NT2/D1 (cell line): ENCODE results near the gene LRRC15.

Experiments
- SUZ12 ChIP-seq: IDR thresholded peaks from 2 replicates; pipeline ENCODE4 v1.6.1; 2011; ENCODE audit not compliant: insufficient read length, insufficient read depth; ENCODE audit errors: extremely low read depth
- YY1 ChIP-seq: IDR thresholded peaks from 2 replicates; pipeline ENCODE4 v1.6.1; 2011; ENCODE audit not compliant: insufficient read length, insufficient read depth
- ZNF274 ChIP-seq: IDR thresholded peaks from 2 replicates; pipeline ENCODE4 v1.6.1; 2011; ENCODE audit warnings: mild to moderate bottlenecking, low read depth, low read length

DNA sequence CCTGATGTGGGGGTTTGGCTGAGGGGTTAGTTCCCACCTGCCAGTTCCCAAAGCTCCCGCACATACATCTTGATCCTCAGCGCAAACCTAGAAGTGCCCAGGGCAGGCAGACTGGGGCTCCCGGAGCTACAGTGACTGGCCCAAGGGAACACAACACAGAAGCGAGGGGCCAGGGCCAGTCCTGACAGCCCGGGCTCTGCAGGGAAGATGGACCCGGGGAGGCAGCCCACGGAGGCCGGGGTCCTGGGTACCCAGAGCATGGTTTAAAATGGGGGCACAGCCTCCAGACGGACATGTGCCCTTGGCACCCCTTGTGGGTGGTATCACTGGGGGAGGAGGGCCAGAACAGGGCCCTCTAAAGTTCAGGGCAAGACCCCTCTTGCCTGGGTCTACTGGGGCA lies 23.5 kb downstream of the LRRC15 start:
- TF ChIP-seq SUZ12 = no peak
- TF ChIP-seq ZNF274 = no peak
- no peak for TF ChIP-seq YY1
